Subcutaneous adipose tissue (tissue), 4 donors: ENCODE measurements around the gene MFSD2A. TPM values are rescaled to one million over a fixed set of nuclear protein-coding genes. Genes with fewer than 3 reads are reported as not detected.

Experiments
- CTCF ChIP-seq: fragments of 450-650 bp; IDR thresholded peaks from one replicate; pipeline ENCODE4 v1.5.1; 2016; ENCODE audit warnings: low read depth, mild to moderate bottlenecking, control low read depth, antibody characterized with exemption, moderate library complexity
- small RNA-seq: library from RNA; depleted of rRNA; stranded (forward); fragments of <200 nt; gene quantifications from one replicate; pipeline ENCODE3, GENCODE V24; 2016
- total RNA-seq, 4 donors: library from RNA; depleted of rRNA; stranded (reverse); fragments of >200 nt; gene quantifications; one replicate each; pipeline ENCODE4 v1.1.0, GENCODE V29; 2016

The MFSD2A gene
- total RNA-seq, 4 donors from 2014 or later = 0.66 to 4.6 (median 2.6) TPM

- TF ChIP-seq CTCF = no peak
These were observed 63.1 kb downstream of the MFSD2A start for GRCh38 chr1:40017951-40018575.

Small RNAs within 50 kb of the gene (small RNA-seq; reads per million reads assigned to genes)
- 0.49 reads per million for gene RF00019

Other genes starting within 250 kb of the MFSD2A start
- gene PPIE, start 216.3 kb upstream of the MFSD2A start, total RNA-seq = 10 to 100 TPM; 26.6 to 35.6 (median 29.8) TPM
- 1 to 10 TPM in 1 of 4 donors, under 1 TPM in 1, not detected in 2; 0.94 to 1.1 TPM for gene OXCT2, start 183.8 kb upstream of the MFSD2A start, total RNA-seq
- under 1 TPM in 2 of 4 donors, not detected in 2; 0.34 to 0.44 TPM for gene BMP8B, start 166.3 kb upstream of the MFSD2A start, total RNA-seq
- 10 to 100 TPM in 3 of 4 donors, 1 to 10 TPM in 1; 8.8 to 23.7 (median 16.9) TPM for gene TRIT1, start 71.6 kb upstream of the MFSD2A start, total RNA-seq
- under 1 TPM in 3 of 4 donors, not detected in 1; 0.22 to 0.57 (median 0.34) TPM for gene MYCL, start 53.2 kb upstream of the MFSD2A start, total RNA-seq
- gene CAP1, start 85.6 kb downstream of the MFSD2A start, total RNA-seq = 100 to 1,000 TPM; 177 to 419 (median 283) TPM
- 100 to 1,000 TPM in 1 of 4 donors, 10 to 100 TPM in 3; 43.5 to 253 (median 87.9) TPM for gene PPT1, start 142.1 kb downstream of the MFSD2A start, total RNA-seq
- gene RLF, start 206.2 kb downstream of the MFSD2A start, total RNA-seq = 10 to 100 TPM; 15.6 to 27.1 (median 22.4) TPM